Endodermal cell (in vitro differentiated cells): ENCODE data around the gene SORL1. TPM values are rescaled to one million over a fixed set of nuclear protein-coding genes. Genes with fewer than 3 reads are reported as not detected.
A peak's percentile ranks its signal among the peaks of the same experiment; 100 is the strongest.

ENCODE experiments used
- DNase-seq: peaks from one replicate; pipeline ENCODE4 v3.0.0-alpha.2; 2017
- H3K27ac ChIP-seq: 2 replicates; pipeline ENCODE4 v1.5.1; 2013; ENCODE audit warnings: mild to moderate bottlenecking, low read depth, low read length, moderate library complexity
- H3K27me3 ChIP-seq: 2 replicates; pipeline ENCODE4 v1.6.1; 2013; ENCODE audit warnings: mild to moderate bottlenecking, low read length, moderate library complexity; ENCODE audit not compliant: insufficient read depth, control insufficient read depth, poor library complexity, severe bottlenecking
- H3K36me3 ChIP-seq: 2 replicates; pipeline ENCODE4 v1.7.0; 2013; ENCODE audit warnings: mild to moderate bottlenecking, low read length, moderate library complexity; ENCODE audit not compliant: control insufficient read depth, insufficient read depth
- H3K4me1 ChIP-seq: one replicate; pipeline ENCODE4 v1.7.0; 2013; ENCODE audit warnings: low read length; ENCODE audit not compliant: control insufficient read depth, insufficient read depth
- H3K4me3 ChIP-seq: 2 replicates; pipeline ENCODE4 v1.5.1; 2013; ENCODE audit warnings: mild to moderate bottlenecking, low read length, moderate library complexity
- H3K9ac ChIP-seq: 2 replicates; pipeline ENCODE4 v1.6.1; 2013; ENCODE audit warnings: mild to moderate bottlenecking, low read length, moderate library complexity; ENCODE audit not compliant: poor library complexity, severe bottlenecking; ENCODE audit errors: extremely low read depth
- H3K9me3 ChIP-seq: 2 replicates; pipeline ENCODE4 v1.6.1; 2013; ENCODE audit warnings: mild to moderate bottlenecking, low read length, moderate library complexity; ENCODE audit not compliant: control insufficient read depth
- H3K27ac Mint-ChIP-seq: 2 replicates; pipeline ENCODE4 v1.8.0; 2020; ENCODE audit warnings: mixed read lengths
- H3K27me3 Mint-ChIP-seq: 2 replicates; pipeline ENCODE4 v1.8.0; 2021; ENCODE audit warnings: mild to moderate bottlenecking, mixed read lengths; ENCODE audit not compliant: insufficient read depth
- H3K36me3 Mint-ChIP-seq: 2 replicates; pipeline ENCODE4 v1.8.0; 2020; ENCODE audit warnings: low read depth, mixed read lengths
- H3K4me1 Mint-ChIP-seq: 2 replicates; pipeline ENCODE4 v1.8.0; 2020; ENCODE audit warnings: mixed read lengths
- H3K4me3 Mint-ChIP-seq: 2 replicates; pipeline ENCODE4 v1.8.0; 2020; ENCODE audit warnings: mild to moderate bottlenecking, moderate library complexity, mixed read lengths
- H3K9me3 Mint-ChIP-seq: 2 replicates; pipeline ENCODE4 v1.8.0; 2020; ENCODE audit warnings: mild to moderate bottlenecking, mixed read lengths
- WGBS, 2 experiments: methylation state at CpG; one replicate each; pipeline versions ENCODE4 v1.1.5 to v1.1.7; 2013; ENCODE audit warnings: missing lambda C conversion rate in 2 of 2, mixed read lengths in 1 of 2; ENCODE audit not compliant: insufficient coverage in 1 of 2, insufficient read length in 1 of 2; 5-methylcytosine and 5-hydroxymethylcytosine counted together
- total RNA-seq, 2 donors: library from RNA; stranded (reverse); fragmentation: NEBNext Ultra II Directional in 1 of 2; extraction: Animal tissue kit (Norgen Biotek cat#: 25700) in 1 of 2; gene quantifications; 2 replicates in 1 of 2; 3 replicates in 1 of 2; pipeline ENCODE4 v1.2.1, GENCODE V29; 2021
- TF ChIP-seq, protein P1 (sequence below): fragments of 200-600 bp; sonication (generic); conservative IDR thresholded peaks from 2 replicates; pipeline ENCODE4 v1.5.0; 2021; ENCODE audit warnings: antibody characterized with exemption, mild to moderate bottlenecking

Gene SORL1
- total RNA-seq, 2 donors from 2014 or later: 56.4 to 57.5 TPM

DNA sequence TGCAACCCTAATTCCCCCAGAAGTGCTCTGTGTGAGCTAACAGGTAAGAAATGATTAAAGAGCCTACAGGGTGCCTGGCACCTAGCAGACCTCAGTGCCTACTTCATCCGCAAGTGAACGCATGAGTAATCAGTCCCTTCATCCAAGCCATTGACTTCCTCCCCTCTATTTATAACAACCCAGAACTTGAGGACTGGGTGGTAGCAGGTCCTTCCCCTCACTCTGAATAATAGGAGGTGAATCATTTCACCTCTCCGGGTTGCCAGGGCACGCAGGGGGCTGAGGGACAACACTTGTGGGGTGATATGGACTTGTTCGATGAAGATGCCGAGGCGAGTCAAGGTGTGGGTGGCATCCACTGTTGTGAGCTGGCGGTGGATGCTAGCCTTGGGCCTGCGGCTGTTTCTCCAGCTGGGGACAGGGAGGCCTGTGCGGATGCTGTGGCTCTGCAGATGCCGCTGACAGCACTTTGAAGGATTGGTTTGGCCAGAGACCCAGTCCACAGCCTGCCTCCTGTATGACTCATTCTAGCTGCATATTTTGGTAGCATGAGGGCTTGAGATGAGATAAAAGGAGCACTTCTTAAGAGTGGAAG lies 12.3 kb downstream of the SORL1 start:
- Histone ChIP-seq H3K27me3 (no peaks in the 10 kb centered on the region), H3K9ac (no peak overlapping the region), H3K4me3 (no peak overlapping the region), H3K9me3 (no peaks in the 10 kb centered on the region), H3K36me3 (no peaks in the 10 kb centered on the region), H3K4me1 (peaks cover 9% of the 10 kb centered on the region), H3K27ac (no peak overlapping the region)
- WGBS, 2 experiments: 81 to 100% methylated on average over 2 to 11 of the region's 11 CpGs
- Mint-ChIP-seq H3K4me1 (peaks cover 56% of the 10 kb centered on the region), H3K9me3 (no peaks in the 10 kb centered on the region), H3K36me3 (no peaks in the 10 kb centered on the region), H3K27me3 (no peaks in the 10 kb centered on the region), H3K27ac (peak overlapping the region; percentile 57), H3K4me3 (no peak overlapping the region)
- TF ChIP-seq, protein P1, sequence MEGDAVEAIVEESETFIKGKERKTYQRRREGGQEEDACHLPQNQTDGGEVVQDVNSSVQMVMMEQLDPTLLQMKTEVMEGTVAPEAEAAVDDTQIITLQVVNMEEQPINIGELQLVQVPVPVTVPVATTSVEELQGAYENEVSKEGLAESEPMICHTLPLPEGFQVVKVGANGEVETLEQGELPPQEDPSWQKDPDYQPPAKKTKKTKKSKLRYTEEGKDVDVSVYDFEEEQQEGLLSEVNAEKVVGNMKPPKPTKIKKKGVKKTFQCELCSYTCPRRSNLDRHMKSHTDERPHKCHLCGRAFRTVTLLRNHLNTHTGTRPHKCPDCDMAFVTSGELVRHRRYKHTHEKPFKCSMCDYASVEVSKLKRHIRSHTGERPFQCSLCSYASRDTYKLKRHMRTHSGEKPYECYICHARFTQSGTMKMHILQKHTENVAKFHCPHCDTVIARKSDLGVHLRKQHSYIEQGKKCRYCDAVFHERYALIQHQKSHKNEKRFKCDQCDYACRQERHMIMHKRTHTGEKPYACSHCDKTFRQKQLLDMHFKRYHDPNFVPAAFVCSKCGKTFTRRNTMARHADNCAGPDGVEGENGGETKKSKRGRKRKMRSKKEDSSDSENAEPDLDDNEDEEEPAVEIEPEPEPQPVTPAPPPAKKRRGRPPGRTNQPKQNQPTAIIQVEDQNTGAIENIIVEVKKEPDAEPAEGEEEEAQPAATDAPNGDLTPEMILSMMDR: no peak
- peak; percentile 81 for DNase-seq

DNA sequence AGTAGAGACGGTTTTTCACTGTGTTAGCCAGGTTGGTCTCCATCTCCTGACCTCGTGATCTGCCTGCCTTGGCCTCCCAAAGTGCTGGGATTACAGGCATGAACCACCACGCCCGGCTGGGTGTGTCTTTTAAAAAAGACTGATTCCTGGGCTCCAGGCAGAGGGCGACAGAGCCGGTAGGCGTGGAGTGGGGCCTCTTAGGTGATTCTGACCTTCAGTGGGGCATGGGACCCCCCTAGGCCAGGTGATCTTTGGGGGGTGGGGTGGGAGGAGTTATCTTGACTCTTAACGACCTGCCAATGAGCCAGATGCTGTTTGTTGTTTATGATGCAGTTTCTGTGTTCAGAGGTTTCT lies 13.6 kb downstream of the SORL1 start:
- no peaks in the 10 kb centered on the region for H3K27me3 ChIP-seq
- Mint-ChIP-seq H3K27me3 (no peaks in the 10 kb centered on the region), H3K4me1 (peaks cover 50% of the 10 kb centered on the region), H3K27ac (peak overlapping the region; percentile 89), H3K9me3 (no peaks in the 10 kb centered on the region), H3K4me3 (no peak overlapping the region), H3K36me3 (peaks cover 4% of the 10 kb centered on the region)
- no peak overlapping the region for H3K27ac ChIP-seq
- no peak overlapping the region for H3K9ac ChIP-seq
- peak; percentile 75 for DNase-seq
- TF ChIP-seq, protein P1: no peak
- H3K36me3 ChIP-seq: peaks cover 6% of the 10 kb centered on the region
- WGBS, 2 experiments: 68 to 74% methylated on average over 6 to 8 of the region's 8 CpGs
- peaks cover 9% of the 10 kb centered on the region for H3K4me1 ChIP-seq
- H3K9me3 ChIP-seq: no peaks in the 10 kb centered on the region
- H3K4me3 ChIP-seq: no peak overlapping the region

DNA sequence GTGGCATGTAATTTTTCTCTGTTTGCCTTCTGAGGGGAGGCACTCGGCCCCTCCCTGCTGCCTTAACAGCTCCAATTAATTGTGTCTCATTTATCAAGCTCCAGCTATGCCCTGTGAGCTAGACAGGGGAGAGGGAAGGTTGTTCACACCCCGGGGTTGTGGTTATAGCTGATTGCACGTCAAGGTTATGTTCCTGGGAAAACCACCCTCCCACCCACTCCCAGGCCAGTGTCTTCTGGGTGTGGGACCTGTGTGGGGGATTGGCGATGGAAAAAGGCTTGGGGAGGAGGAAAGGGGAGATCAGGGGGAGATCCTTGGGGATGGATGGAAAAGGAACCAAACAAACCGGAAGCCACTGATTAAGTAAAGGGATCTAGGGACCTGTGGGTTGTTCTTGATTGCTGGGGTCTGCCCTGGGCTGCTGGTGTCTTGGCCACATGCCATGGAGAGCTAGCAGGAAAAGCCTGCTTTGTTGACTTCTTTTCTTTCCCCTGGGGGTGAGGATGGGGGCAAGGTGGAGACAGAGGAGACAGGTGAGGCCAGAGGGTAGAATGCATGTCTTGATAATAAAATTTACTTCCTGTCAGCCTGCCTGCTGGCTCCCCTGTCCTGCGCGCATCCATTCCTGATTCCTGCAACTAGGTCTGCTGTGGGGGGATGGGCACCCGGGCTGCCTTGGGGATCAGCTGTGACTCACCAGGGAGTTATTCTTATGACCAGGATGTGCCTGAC lies 14.1 kb downstream of the SORL1 start:
- Histone ChIP-seq H3K27ac (no peak overlapping the region), H3K9ac (no peak overlapping the region), H3K4me3 (no peak overlapping the region), H3K9me3 (no peaks in the 10 kb centered on the region), H3K4me1 (peaks cover 9% of the 10 kb centered on the region), H3K27me3 (no peaks in the 10 kb centered on the region), H3K36me3 (peaks cover 6% of the 10 kb centered on the region)
- peak; percentile 95 for DNase-seq
- H3K27ac Mint-ChIP-seq: peak overlapping the region; percentile 89
- peaks cover 8% of the 10 kb centered on the region for H3K36me3 Mint-ChIP-seq
- TF ChIP-seq, protein P1: no peak
- WGBS, 2 experiments: 47 to 62% methylated on average over 4 to 6 of the region's 8 CpGs
- H3K27me3 Mint-ChIP-seq: no peaks in the 10 kb centered on the region
- no peaks in the 10 kb centered on the region for H3K9me3 Mint-ChIP-seq
- H3K4me3 Mint-ChIP-seq: peak overlapping the region; percentile 17
- peaks cover 45% of the 10 kb centered on the region for H3K4me1 Mint-ChIP-seq
